Measurements from ENCODE around the gene WDR86.
A peak's percentile ranks its signal among the peaks of the same experiment; 100 is the strongest.

WDR86 gene

DNA sequence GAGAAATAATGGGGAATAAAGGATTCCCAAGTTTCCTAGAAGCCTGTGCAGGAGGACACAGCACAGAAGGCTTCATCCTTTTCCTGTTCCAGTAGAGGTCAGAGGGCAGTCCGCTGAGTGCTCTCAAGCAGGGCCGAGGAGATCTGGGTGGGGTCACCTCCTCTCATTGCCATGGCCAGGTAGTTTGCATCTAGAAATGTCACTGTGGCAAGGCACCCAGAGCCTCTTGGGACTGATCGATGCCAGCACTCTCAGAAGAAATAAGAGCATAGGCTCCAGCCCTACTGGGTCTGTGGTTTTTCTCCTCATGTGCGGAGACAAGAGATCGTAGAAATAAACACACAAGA, 60.4 kb downstream of the WDR86 start:
- no peak for TF ChIP-seq PAX5 (IDR thresholded peaks at IDR 0.05; ENCODE audit: insufficient read depth, low read length, severe bottlenecking)
- no peak for TF ChIP-seq SPI1 (IDR thresholded peaks at IDR 0.05; ENCODE audit: low read depth, low read length)
- TF ChIP-seq POU2F2 (IDR thresholded peaks at IDR 0.05; ENCODE audit: low read depth, low read length), result no peak
- TF ChIP-seq POLR2A (IDR thresholded peaks at IDR 0.05; ENCODE audit: low read depth, low read length), result no peak
- no peak for TF ChIP-seq POLR2AphosphoS5 (IDR thresholded peaks at IDR 0.05; ENCODE audit: low read depth, low read length)
- TF ChIP-seq TAF1 (IDR thresholded peaks at IDR 0.05; ENCODE audit: low read depth, low read length), result no peak
- FAIRE-seq (no peak), DNase-seq (ENCODE audit: insufficient read length, low spot score) (no peak)

DNA sequence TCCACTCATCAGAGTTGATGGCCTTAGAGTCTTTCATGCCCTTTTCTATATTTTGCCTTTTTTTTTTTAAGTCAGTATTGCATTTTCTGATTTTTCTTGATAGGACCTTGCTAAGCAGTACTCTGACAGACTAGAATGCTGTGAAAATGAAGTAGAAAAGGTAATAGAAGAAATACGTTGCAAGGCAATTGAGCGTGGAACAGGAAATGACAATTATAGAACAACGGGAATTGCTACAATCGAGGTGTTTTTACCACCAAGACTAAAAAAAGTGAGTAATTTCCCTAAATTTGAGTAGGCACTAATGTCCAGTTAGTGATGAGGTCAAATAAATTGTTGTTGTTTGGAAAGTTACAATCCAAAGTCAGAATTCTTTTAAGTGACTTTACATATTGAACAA, 60.9 kb downstream of the WDR86 start:
- TF ChIP-seq POU2F2 (IDR thresholded peaks at IDR 0.05; ENCODE audit: low read depth, low read length) (no peak), PAX5 (IDR thresholded peaks at IDR 0.05; ENCODE audit: insufficient read depth, low read length, severe bottlenecking) (no peak), POLR2AphosphoS5 (IDR thresholded peaks at IDR 0.05; ENCODE audit: low read depth, low read length) (no peak), POLR2A (IDR thresholded peaks at IDR 0.05; ENCODE audit: low read depth, low read length) (no peak), TAF1 (IDR thresholded peaks at IDR 0.05; ENCODE audit: low read depth, low read length) (no peak), SPI1 (IDR thresholded peaks at IDR 0.05; ENCODE audit: low read depth, low read length) (no peak)
- FAIRE-seq, result no peak
- DNase-seq (ENCODE audit: insufficient read length, low spot score), result no peak

DNA sequence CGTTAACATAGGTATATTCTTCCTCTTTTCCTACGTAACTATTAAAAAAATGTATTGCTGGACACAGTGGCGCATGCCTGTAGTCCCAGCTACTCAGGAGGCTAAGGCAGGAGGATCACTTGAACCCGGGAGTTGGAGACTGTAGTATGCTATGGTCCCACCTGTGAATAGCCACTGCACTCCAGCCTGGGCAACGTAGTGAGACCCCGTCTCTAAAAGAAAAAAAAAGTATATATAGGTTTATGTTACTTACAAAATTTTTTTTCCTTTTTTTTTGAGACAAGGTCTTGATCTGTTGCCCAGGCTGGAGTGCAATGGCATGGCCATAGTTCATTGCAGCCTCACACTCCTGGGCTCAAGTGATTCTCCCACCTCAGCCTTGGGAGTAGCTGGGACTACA, 62.6 kb downstream of the WDR86 start:
- TF ChIP-seq POLR2AphosphoS5 (IDR thresholded peaks at IDR 0.05; ENCODE audit: low read depth, low read length), result no peak
- TF ChIP-seq SPI1 (IDR thresholded peaks at IDR 0.05; ENCODE audit: low read depth, low read length), result no peak
- TF ChIP-seq POU2F2 (IDR thresholded peaks at IDR 0.05; ENCODE audit: low read depth, low read length), result no peak
- FAIRE-seq, result no peak
- DNase-seq (ENCODE audit: insufficient read length, low spot score), result no peak

DNA sequence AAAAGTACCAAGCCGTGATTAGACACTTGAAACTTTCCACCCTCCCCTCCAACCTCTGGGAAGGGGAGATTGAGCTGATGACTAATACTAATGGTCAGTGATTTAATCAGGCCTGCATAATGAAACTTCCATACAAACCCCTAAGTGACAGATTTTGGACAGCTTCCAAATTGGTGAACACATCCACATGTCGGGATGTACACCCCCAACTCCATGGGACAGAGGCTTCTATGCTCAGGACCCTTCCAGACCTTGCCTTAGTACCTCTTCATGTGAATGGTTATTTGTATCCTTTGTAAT, 63.4 kb downstream of the WDR86 start:
- TF ChIP-seq POLR2AphosphoS5 (IDR thresholded peaks at IDR 0.05; ENCODE audit: low read depth, low read length) (no peak), POU2F2 (IDR thresholded peaks at IDR 0.05; ENCODE audit: low read depth, low read length) (no peak)
- DNase-seq (ENCODE audit: insufficient read length, low spot score) (no peak), FAIRE-seq (no peak)

DNA sequence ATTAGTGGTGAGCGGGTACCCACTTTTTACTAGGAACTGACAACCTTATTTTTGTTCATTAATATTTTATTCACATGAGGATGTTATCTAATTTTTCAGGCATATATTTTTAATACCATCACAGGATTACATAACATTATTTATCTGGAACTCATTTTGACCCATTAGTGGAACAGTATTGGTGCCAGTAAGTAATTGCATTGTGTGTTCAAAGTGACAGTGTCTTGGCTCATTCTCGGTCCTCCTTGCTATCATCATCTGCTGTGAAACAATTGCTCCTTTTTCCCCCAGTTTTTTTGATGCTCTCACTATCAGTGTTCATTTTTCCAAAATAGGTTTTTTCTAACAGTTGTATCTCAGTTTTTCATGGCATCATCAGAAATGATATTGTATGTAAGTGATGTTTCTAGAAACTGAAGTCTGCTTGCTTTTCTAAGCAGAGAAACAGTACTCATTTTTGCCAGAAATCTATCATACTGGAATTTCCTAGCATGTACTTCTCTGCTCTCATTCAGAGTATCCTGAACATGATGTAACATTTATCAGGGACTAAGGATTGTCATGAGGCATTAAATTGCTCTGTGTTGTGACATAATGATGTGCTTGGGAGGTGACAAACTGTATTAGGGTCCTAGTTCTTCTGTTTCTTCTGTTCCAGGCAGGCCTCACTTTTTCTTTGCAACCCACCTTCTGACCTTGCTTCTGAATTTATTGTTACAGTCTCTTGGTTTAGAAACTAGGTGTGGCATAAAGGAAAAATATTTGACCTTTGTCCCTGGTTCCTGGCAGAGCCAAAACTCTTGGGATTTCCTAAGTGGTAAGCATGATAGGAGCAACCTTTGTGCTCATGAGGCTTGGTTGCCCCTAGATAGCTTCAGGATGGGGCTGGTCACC, 64.0 kb downstream of the WDR86 start:
- FAIRE-seq, result no peak
- TF ChIP-seq POU2F2 (IDR thresholded peaks at IDR 0.05; ENCODE audit: low read depth, low read length) (no peak), PAX5 (IDR thresholded peaks at IDR 0.05; ENCODE audit: insufficient read depth, low read length, severe bottlenecking) (no peak), TAF1 (IDR thresholded peaks at IDR 0.05; ENCODE audit: low read depth, low read length) (no peak), POLR2A (IDR thresholded peaks at IDR 0.05; ENCODE audit: low read depth, low read length) (no peak), POLR2AphosphoS5 (IDR thresholded peaks at IDR 0.05; ENCODE audit: low read depth, low read length) (no peak), SPI1 (IDR thresholded peaks at IDR 0.05; ENCODE audit: low read depth, low read length) (no peak)
- DNase-seq (ENCODE audit: insufficient read length, low spot score), result no peak

DNA sequence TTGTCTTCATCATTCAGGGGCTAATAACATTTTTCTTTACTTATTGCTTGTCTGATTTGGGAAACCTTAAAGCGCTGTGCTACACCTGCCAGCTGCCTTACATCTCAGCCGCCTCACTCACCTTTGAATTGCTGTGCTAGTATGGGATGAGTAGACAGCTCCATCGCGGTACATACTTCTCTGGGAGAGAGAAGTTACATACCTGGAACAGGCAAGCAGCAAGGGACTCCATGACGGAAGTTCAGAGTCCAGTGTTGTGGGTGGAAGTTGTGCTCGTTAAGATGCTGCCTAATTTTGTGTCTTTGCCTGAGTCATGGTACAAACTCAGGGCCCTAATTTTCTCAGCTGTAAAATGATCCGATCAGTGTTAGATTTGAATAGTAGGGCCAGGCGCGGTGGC, 66.3 kb downstream of the WDR86 start:
- TF ChIP-seq POLR2AphosphoS5 (IDR thresholded peaks at IDR 0.05; ENCODE audit: low read depth, low read length) (no peak), POLR2A (IDR thresholded peaks at IDR 0.05; ENCODE audit: low read depth, low read length) (no peak), TAF1 (IDR thresholded peaks at IDR 0.05; ENCODE audit: low read depth, low read length) (no peak), PAX5 (IDR thresholded peaks at IDR 0.05; ENCODE audit: insufficient read depth, low read length, severe bottlenecking) (no peak), POU2F2 (IDR thresholded peaks at IDR 0.05; ENCODE audit: low read depth, low read length) (no peak), SPI1 (IDR thresholded peaks at IDR 0.05; ENCODE audit: low read depth, low read length) (no peak)
- FAIRE-seq, result no peak
- DNase-seq (ENCODE audit: insufficient read length, low spot score), result no peak

DNA sequence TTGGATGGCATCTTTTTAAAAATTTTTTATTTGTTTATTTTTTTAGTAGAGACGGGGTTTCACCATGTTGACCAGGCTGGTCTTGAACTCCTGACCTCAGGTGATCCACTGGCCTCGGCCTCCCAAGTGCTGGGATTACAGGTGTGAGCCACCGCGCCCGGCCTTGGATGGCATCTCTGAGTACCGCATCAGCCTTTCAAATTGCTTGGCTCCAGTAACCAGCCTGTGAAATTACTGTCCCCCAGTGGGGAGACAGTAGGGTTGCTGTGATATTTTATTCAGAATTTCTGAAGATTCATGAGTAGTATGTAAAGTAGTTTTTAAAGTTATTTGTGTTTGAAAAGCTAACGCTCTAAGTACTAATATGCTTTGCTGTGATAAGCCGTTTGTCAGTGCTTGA, 67.0 kb downstream of the WDR86 start:
- FAIRE-seq (peak; percentile 20), DNase-seq (ENCODE audit: insufficient read length, low spot score) (no peak)
- TF ChIP-seq TAF1 (IDR thresholded peaks at IDR 0.05; ENCODE audit: low read depth, low read length), result no peak
- no peak for TF ChIP-seq SPI1 (IDR thresholded peaks at IDR 0.05; ENCODE audit: low read depth, low read length)
- no peak for TF ChIP-seq PAX5 (IDR thresholded peaks at IDR 0.05; ENCODE audit: insufficient read depth, low read length, severe bottlenecking)
- no peak for TF ChIP-seq POU2F2 (IDR thresholded peaks at IDR 0.05; ENCODE audit: low read depth, low read length)
- no peak for TF ChIP-seq POLR2AphosphoS5 (IDR thresholded peaks at IDR 0.05; ENCODE audit: low read depth, low read length)
- no peak for TF ChIP-seq POLR2A (IDR thresholded peaks at IDR 0.05; ENCODE audit: low read depth, low read length)

DNA sequence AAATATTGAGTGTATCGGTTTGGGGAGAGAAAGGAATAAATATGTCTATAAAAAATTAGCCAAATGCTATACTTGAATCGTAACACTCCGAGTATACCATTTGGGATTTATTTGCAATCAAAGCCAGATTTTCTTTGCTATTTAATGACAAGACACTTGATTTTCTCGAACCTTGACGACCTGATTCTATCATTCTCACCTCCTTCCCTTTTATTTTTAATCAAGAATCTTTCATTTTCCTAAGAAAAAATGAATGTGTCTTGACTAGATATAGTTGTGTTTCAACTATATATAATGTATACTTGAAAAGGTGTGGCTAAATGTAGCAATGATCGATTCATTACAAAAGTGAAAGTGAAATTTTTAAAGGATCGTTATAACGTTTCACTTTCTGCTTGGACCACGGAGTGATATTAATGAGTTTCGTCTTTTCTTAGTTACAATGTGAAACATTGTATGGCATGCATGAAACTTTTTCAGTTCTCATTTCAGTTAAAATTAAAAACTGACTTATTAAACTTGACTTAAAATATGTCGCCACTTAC, 67.7 kb downstream of the WDR86 start:
- no peak for DNase-seq (ENCODE audit: insufficient read length, low spot score)
- no peak for TF ChIP-seq POLR2A (IDR thresholded peaks at IDR 0.05; ENCODE audit: low read depth, low read length)
- peak; percentile 51; the same call in 1 of the 2 replicates for TF ChIP-seq SPI1 (IDR thresholded peaks at IDR 0.05; ENCODE audit: low read depth, low read length)
- FAIRE-seq, result peak; percentile 31

DNA sequence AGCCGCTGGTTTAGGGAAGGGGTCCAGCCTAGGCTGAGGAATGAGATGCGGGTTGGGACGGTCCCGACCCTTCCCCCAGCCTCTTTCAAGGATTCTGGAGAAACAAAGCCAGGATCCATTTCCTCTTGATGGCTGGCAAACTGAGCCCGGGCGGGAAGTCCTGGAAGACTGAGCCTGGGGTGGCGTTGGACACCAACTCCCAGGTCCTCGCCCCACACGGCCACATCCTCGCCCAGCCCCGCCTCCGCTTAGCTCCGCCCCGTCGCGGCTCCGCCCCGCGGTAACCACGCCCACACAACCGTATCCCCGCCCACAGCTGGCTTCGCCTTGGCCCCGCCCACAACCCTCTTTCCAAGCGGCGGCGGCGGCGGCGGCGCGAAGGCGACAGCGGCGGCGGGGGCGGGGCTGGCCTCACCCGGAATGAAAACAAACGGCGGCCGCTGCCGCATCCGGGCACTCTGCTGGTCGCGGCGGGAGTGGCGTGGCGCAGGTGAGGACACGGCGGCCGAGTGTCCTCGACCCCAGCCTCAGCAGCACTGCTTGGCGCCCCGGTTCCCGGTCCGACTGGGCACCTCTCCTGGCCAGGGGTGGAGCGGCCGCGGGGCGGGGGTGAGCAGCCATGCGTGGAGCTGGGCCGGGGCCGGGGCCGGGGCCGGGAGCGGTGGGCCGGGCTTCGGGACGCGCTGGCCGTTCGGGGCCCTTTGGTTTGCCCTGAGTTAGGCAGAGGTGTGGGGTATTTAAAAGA, 68.3 kb downstream of the WDR86 start, which contains the start of gene NUB1:
TSS of gene NUB1 (plus strand) at position 456 of the 745 bp plus-strand sequence. CDS start 3,538 bp downstream, outside the sequence.
- FAIRE-seq (peak; percentile 97), DNase-seq (ENCODE audit: insufficient read length, low spot score) (peak; percentile 63)
- TF ChIP-seq POU2F2 (IDR thresholded peaks at IDR 0.05; ENCODE audit: low read depth, low read length), result no peak
- TF ChIP-seq TAF1 (IDR thresholded peaks at IDR 0.05; ENCODE audit: low read depth, low read length), result no peak
- TF ChIP-seq SPI1 (IDR thresholded peaks at IDR 0.05; ENCODE audit: low read depth, low read length), result no peak
- TF ChIP-seq POLR2AphosphoS5 (IDR thresholded peaks at IDR 0.05; ENCODE audit: low read depth, low read length), result no peak
- TF ChIP-seq POLR2A (IDR thresholded peaks at IDR 0.05; ENCODE audit: low read depth, low read length), result 0 out of 2 replicates have a peak, but pooled peaks have one; percentile 32
- peak; percentile 76 for TF ChIP-seq PAX5 (IDR thresholded peaks at IDR 0.05; ENCODE audit: insufficient read depth, low read length, severe bottlenecking)
